AG09309 (cell line): Measurements from ENCODE around the gene MAD1L1.

ENCODE experiments used
- DNase-seq: peaks from one replicate; pipeline ENCODE4 v3.0.0-alpha.2; 2010; ENCODE audit warnings: low read depth
- H3K4me3 ChIP-seq: 2 replicates; pipeline ENCODE4 v1.5.1; 2011; ENCODE audit warnings: mild to moderate bottlenecking, low read depth, low read length, moderate library complexity; ENCODE audit not compliant: control insufficient read depth
- CTCF ChIP-seq: IDR thresholded peaks from 2 replicates; pipeline ENCODE4 v1.5.1; 2011; ENCODE audit warnings: mild to moderate bottlenecking, low read depth, low read length, inconsistent platforms; ENCODE audit not compliant: insufficient read depth, control insufficient read depth; ENCODE audit errors: missing control alignments

MAD1L1 gene

DNA sequence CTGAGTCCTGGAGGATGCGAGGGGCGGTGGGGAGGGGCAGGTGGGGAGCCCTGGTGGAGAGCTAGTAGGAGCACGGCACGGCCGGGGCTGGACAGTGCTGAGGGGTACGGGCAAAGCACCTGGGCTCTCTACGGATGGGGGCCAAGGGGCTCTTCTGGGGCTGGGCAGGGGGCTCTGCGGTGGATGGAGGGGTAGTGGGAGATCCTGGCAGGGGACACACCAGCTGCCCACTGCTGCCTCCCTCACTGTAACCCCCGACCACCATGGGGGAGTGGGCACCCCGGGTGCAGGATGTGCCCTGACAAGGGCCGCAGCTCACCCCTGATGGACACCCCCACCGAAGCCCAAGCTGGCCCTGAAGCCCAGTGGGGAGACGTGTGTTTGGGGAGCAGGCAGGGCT lies 359.3 kb downstream of the MAD1L1 start:
- H3K4me3 ChIP-seq = no peak overlapping the region
- TF ChIP-seq CTCF = no peak
- no peak for DNase-seq

GRCh38 chr7:1873070-1873405 lies 359.7 kb downstream of the MAD1L1 start:
- no peak overlapping the region for H3K4me3 ChIP-seq
- no peak for DNase-seq
- TF ChIP-seq CTCF = no peak

DNA sequence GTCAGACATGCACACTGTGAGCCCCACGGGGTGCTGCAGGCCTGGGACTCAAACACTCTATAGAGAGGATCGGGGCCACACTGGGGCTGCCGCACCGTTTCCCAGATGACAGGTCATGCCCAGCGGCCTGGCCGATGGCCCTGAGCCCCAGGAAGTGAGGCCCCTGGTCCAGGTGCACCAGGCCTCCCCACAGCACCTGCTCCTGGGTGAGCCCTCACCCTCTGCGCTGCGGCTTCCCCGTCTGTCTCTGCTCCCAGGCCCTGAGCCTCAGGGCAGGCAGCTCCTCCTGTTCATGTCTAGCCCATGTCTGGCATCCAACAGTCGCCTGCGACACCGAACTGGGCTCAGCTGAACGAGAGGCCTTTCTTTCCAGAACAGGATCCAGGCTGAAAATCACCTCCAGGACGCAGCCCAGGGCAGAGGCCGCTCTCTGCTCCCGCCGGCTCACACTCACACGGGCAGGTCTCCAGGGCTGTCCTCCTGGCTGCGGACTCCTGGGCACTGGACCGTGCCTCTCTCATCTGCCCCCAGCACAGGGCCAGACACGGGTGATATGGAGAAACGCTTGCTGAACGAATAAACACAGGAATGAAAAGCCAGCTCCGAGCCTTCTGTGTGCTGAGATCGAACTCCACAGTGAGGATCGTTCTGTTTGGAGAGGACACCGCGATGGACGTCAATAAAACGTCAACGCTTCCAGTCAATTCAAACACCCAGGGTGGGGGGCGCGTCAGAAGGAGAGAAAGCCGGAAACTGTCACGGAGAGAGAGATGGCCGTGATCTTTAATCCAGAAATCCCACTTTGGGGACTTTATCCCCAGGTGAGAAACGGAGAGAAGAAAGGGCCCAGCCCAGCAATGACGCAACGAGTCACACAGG lies 360.3 kb downstream of the MAD1L1 start:
- H3K4me3 ChIP-seq = no peak overlapping the region
- no peak for TF ChIP-seq CTCF
- no peak for DNase-seq

DNA sequence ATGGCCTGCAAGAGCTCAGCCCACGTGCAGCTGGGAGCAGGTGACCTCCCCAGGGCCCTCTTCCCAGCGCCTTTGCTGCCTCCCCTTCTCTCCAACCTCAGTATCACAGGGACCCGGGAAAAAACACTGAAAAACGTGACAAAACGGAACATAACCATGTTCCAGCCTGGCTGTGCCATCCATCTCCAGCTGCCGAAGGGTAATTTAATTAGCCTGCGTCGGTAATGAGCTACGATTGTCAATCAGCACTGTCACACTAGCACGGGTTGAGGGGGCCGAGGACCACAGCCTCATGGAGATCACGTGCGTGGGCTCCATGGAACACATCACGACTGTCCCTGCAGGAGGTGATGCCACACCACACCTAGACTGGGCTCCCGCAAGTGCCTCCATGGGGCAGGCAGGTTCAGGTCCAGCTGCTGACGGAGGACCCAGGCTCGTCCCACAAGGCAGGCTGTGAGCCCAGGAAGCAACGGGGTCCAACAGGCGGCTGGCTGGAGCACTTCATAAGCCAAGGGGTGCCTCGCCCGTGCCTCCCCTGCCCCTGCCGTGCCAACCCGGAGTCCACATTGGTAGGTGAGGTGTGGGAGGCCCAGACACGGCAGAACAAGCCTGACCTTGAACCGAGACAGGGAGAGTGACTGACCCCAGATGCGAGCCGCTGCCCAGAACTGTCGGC lies 363.2 kb downstream of the MAD1L1 start:
- TF ChIP-seq CTCF = no peak
- no peak overlapping the region for H3K4me3 ChIP-seq
- DNase-seq = no peak

DNA sequence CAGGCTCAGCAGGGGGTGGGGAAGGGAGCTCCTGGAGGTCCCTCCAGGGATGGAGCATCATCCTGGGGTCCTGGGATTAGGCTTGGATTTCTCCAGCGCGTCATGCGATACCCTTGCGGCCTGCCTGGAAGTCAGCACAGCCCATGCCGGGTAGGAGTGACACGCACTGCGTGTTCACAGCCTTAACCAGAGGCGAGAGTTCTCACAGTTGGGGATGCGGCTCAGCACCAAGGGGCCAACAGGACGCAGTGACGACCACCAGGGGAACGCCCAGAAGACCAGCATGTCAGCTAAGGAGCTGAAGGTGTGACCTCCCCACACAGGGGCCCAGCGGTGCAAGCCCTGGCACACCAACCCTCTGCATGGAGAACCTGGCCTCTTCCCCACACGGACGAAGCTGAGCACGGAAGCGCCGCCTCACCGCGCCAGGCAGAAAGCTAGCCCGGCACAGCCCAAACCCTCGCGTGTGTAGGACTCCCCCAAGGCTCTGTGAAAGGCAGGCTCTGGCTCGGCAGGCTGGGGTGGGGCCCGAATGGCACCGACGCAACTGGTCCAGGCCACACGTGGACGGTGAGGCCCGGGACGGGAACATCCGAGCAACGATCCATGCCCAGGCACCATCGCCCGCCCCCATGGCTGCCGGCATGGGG lies 364.1 kb downstream of the MAD1L1 start:
- no peak overlapping the region for H3K4me3 ChIP-seq
- no peak for DNase-seq
- TF ChIP-seq CTCF = no peak

- H3K4me3 ChIP-seq = no peak overlapping the region
- no peak for TF ChIP-seq CTCF
- DNase-seq = no peak
Measured at GRCh38 chr7:1867370-1868260, 365.1 kb downstream of the MAD1L1 start.
